ENCODE results near the gene ZNF496. TPM values are rescaled to one million over a fixed set of nuclear protein-coding genes. Genes with fewer than 3 reads are reported as not detected.

The ZNF496 gene
- total and polyA plus RNA-seq, 9 of the 15 experiments (the other 6 are each of a cell fraction or from before 2014, with no cell fraction given) = 4.3 to 54.0 (median 31.3) TPM

GRCh38 chr1:247368490-247369145, 37.0 kb upstream of the ZNF496 start (continued):
- TF ChIP-seq REST (IDR thresholded peaks at IDR 0.05; ENCODE audit: borderline replicate concordance) (no peak), REST (CRISPR knock-in tag; IDR thresholded peaks at IDR 0.05; ENCODE audit: low read depth) (no peak), ZNF311 (CRISPR knock-in tag; IDR thresholded peaks at IDR 0.05) (peak; percentile 73), TARDBP (IDR thresholded peaks at IDR 0.05) (no peak), HIVEP1 (CRISPR knock-in tag; IDR thresholded peaks at IDR 0.05) (0 out of 2 replicates have a peak, but pooled peaks have one; percentile 35), FOXA1 (IDR thresholded peaks at IDR 0.05; ENCODE audit: borderline replicate concordance) (no peak), TEAD1 (CRISPR knock-in tag; IDR thresholded peaks at IDR 0.05) (no peak), BRF1 (IDR thresholded peaks at IDR 0.05; ENCODE audit: borderline replicate concordance, extremely low read depth, insufficient read length) (no peak), E2F3 (CRISPR knock-in tag; IDR thresholded peaks at IDR 0.05) (0 out of 2 replicates have a peak, but pooled peaks have one; percentile 15)
